T-helper 2 cell treated with Interferon-gamma antibody and Interleukin-4, amounts not matched to agents 100 ng/mL and 5 ng/mL, for 36 hours (primary cell): ENCODE results near the gene TTYH1. TPM values are rescaled to one million over a fixed set of nuclear protein-coding genes. Genes with fewer than 3 reads are reported as not detected.

Experiments
- intact Hi-C: fragments of 100-400 bp; cut with micrococcal nuclease; formaldehyde crosslinking; loops from one replicate; pipeline ENCODE4 v1.15.1; 2023
- total RNA-seq: library from RNA; stranded (reverse); gene quantifications from 2 replicates; pipeline ENCODE4 v1.2.3, GENCODE V29; 2022

The TTYH1 gene
- total RNA-seq, 1 donor from 2014 or later = 0.80 TPM

DNA sequence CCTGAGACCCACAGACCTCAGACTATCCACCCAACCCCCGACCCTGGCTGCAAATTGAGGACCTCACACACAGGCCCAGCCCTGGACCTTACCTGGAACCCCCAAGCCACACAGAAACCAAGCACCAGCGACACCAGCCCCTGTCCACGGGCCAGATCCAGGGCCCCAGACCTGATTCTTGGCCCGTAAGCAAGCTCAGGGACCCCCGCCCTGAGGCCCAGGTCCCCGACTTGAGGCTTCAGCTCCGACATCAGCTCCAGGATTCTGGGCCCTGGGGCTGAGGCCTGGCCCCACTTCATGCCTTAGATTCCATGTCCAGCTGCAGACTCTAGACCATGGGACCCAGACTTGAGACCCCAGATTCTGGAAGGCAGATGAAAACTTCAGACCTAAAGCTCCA is 6.3 kb downstream of the TTYH1 start:
- intact Hi-C loops = no loop called here

DNA sequence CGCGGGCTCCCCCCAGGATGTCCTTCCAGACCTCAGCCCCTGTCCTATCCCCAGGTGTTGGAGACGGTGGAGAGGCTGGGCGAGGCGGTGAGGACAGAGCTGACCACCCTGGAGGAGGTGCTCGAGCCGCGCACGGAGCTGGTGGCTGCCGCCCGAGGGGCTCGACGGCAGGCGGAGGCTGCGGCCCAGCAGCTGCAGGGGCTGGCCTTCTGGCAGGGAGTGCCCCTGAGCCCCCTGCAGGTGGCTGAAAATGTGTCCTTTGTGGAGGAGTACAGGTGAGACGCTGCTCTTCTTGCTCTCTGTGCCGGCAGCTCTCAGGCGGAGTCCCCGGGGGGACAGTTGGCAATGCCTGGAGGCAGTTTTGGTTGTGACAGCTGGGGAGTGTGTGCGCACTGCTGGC is 6.9 kb downstream of the TTYH1 start:
- intact Hi-C loops = no loop called here

DNA sequence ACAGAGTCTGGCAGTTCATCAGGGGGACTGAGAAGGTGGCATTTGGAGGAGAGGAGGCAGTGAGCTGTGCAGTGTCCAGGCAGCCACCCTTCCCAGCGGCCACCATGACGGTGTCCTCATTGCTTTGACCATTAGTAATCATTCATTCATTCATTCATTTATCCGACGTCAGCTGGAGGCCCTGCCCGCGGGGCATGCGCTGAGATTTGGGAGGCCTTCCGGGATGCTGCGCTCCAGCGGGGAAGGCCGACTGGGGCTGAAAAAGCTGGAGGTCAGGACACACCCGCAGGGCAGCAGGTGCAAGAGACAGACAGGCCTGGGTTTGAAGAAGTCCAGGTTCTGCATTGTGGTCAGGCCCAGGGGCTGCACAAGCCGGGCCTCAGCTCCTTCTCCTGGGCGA is 8.9 kb downstream of the TTYH1 start:
- intact Hi-C loops = no loop called here

DNA sequence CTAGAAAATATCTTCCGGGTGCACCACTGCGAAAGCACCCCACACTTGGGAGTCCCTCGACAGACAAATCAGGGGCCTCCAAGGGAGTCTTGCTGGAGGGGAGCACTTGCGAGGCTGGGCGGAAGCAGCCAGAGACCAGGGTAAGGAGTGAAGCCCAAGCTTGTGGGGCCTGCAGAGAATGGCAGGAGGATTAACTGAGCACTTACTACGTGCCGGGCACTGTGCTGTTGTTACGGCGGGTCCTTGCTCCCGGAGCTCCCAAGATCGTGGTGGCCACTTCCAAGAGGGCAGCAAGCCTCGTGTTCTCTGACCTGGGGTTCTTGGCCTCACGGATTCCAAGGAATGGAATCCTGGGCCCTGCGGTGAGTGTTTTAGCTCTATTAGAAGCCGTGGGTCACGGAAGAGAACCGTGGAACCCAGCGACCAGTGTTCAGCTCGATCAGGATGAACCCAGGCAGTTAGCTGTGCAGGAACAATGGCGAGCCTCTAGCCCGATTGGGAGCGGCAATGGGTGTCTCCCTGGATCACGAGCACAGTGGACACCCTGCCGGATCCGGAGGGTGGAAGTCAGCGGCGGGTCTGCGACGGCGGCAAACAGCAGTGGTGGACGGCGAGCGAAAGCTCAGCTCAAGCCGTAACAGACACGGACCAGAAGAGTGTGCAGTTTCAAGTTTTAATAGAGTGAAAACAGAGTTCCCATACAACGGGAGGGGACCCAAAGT is 9.6 kb downstream of the TTYH1 start:
- intact Hi-C loops = no loop called here

DNA sequence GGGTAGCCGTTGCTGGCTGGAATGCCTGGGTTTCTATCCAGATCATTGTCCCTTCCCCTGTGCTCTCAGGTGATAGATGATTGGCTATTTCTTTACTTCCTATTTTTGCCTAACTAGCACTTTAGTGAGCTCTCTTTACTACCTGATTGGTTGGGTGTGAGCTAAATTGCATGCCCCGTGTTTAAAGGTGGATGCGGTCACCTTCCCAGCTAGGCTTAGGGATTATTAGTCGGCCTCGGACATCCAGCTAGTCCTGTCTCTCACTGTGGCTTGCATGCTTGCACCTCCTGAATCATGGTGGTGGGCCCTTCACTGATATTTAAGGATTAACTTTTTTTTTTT is 10.1 kb downstream of the TTYH1 start:
- intact Hi-C loops = no loop called here

DNA sequence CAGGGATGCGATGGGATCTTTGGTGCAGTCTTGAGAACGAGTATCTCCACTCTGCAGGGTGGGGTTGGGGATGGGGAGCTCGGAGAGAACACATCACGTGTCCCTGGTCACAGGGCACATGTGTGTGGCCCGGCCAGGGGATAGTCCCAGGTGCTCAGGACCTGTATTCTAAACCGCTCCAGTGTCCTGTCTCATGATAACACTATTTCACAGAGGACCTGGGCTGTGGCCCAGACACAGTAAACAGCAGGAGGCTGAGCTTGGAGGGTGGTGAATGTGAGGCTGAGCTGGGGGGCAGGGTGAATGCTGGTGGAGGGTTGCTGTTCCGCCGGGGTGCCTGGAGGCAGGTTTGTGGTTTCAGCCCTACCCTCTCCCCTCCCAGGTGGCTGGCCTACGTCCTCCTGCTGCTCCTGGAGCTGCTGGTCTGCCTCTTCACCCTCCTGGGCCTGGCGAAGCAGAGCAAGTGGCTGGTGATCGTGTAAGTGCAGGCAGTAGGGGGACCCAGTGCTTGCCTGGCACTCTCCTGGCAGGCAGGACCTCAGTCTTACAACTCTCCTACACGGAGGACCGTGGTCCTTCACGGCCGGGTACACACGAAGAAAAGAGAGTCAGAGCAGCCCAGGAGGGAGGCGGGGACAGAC is 11.1 kb downstream of the TTYH1 start:
- intact Hi-C loops = no loop called here

DNA sequence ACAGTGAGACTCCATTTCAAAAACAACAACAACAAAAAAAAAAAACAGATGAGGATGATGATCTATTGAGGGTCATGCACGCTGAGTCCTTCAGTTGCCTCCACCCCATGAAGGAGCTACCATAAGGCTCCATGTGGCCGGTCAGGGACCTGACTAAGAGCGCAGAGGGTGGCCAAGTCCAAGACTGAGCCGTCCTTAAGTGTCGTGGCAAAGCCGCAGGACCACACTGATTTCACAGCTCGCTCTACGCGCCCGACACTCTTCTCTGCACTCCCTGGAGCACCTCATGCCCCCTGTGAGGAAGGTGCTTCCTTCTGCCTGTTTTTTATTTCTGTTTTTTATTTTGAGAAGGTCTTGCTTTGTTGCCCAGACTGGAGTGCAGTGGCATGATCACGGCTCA is 12.3 kb downstream of the TTYH1 start:
- intact Hi-C loops = no loop called here

DNA sequence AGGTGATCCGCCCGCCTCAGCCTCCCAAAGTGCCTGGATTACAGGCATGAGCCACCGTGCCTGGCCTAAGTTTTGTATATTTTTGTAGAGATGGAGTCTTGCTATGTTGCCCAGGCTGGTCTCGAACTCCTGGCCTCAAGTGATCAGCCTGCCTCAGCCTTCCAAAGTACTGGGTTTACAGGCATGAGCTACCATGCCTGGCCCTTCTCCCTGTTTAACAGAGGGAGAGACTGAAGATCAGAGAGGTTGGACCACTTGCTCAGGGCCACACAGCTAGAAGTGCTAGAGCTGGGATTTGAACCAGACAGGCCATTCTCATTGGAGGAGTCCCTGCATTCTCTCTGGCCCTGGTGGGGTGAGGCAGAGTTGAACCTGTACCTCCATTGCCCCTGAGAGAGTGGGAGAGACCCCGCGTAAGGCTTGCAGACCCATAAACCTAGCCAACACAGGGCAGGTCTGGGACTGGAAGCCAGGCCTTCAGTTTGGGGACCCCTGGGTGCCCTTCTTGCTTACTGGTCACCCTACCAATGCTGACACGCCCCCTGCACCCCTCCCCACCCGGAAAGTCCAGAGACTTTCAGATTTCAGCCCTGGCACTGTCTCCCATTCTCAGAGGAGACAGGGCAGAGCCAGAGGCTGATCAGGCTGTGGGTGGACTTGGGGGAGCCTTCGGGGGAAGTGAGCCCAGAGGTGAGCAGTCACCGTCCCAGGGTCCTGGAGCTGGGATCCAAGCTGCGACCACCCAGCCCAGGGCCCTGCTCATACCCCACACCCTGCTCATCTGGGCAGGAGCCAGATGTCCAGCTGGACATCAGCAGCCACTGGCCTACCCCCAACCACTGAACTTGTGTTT is 13.3 kb downstream of the TTYH1 start:
- intact Hi-C loops = no loop called here

DNA sequence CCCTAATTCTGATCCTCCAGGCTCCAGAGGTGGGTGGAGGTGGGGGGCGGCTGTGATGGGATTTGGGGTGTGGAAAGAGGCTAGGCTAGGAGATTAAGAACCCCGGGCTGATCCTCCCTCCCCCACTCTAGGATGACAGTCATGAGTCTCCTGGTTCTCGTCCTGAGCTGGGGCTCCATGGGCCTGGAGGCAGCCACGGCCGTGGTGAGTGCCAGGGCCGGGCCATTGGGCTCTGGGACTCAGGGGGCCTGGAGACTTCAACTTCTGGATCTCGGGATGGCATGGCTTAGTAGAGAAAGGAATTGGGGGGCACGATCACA is 13.9 kb downstream of the TTYH1 start:
- intact Hi-C loops = no loop called here

DNA sequence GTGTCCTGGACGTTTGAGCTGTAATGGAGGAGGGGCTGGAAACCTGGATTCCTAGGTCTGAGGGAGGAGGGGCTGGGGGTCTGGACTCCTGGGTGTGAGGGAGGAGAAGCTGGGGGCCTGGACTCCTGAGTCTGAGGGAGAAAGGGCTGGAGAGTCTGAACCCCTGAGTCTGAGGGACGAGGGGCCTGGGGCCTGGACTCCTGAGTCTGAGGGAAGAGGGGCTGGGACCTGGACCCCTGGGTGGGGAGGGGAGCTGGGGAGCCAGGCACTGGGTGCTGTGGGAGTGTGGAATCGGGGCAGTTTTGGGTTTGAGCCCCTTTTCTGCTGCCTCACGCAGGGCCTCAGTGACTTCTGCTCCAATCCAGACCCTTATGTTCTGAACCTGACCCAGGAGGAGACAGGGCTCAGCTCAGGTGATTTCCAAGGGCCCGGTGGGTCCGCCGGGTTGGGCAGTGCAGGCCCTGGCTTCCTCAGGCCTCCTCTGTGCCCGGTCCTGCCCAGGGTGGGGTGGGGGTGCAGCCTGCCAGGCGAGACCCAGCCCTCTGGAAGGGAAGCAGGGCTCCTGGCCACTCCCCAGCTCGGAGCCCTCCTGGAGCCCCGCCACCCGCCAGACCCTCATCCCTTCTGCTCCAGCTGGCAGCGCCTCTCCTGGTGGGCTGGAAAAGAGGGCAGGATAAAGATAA is 14.4 kb downstream of the TTYH1 start:
- intact Hi-C loops = no loop called here

DNA sequence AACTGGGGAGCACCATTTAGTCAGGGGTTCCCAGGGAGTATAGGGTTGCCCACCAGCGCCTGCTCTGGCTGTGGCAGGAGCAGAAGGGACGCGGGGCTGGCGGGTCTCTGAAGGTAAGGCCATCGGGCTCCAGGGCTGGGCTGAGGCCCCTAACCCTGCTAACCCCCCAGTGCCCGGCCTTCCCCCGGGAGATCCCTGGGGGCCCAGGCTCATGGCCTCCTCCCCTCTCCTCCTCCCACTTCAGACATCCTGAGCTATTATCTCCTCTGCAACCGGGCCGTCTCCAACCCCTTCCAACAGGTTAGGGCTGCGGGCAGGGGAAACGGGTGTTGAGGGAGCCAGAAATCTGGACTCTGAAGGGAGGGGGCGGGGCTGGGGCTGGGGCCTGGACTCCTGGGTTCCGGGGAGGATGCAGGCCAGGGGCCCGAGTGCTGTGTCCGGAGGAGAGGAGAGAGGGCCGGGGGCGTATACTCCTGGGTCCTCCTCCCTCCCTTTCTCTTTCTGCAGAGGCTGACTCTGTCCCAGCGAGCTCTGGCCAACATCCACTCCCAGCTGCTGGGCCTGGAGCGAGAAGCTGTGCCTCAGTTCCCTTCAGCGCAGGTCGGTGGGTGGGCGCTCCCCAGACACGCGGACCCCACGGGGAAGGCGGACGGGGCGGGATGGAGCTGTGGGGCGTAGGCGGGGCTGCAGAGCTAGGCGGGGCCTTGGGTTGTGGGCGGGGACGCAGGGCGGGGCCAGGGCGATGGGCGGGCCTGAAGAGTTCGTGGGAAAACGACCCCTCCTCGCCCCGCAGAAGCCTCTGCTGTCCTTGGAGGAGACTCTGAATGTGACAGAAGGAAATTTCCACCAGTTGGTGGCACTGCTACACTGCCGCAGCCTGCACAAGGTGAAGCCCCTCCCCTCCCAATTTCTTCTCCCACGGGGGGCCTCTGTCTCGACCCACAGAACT is 15.3 kb downstream of the TTYH1 start:
- intact Hi-C loops = no loop called here

DNA sequence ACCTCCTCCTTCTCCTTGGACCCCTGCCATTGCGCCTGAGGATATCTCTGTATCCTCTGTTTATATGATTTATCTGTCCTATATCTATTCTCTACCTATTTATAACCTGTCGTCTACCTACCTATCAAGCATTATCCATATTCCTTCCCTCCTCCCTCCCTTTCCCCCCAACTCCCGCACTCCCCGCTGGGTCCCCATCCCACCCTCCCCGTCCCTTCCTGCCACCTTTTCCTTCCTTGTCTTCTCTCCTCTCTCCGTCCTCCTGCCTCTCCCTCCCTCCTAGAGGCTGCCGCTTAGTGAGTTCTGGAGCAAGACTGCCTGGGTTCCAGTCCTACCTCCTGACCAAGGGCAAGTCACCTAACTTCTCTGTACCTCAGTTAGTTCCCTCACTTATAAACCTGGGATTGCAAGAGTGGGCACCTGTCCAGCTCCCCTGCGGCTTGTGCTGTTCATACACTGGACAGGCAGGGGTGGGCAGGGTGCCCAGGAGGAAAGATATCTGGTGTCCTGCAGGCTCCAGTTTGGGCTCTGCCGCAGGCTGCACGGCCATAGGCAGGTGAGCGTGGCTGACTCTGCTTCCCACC is 16.1 kb downstream of the TTYH1 start:
- intact Hi-C loops = no loop called here

DNA sequence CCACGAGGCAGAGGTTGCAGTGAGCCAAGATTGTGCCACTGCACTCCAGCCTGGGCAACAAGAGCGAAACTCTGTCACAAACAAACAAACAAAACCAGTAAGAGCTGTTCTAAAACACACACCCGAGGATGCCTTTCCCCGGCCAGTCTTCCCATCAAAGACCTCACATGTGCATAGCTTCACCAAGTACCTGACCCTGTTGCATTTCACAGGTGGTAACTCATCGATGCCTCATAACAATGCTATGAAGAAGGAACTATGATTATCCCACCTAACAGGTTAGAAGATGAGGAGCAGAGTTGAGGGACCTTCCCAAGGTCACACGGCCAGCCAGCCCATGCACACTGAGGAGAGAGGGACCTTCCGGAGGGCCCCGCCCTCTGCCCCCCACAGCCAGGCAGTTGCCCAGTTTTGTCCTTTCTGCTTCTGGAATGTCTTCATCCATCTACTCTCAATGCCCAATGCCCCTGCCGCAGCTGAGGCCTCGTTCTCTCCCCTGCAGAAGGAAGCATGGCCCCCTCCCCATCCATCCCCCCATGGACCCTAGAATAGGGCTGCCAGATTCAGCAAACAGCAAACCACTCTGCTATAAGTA is 17.0 kb downstream of the TTYH1 start:
- intact Hi-C loops = no loop called here

DNA sequence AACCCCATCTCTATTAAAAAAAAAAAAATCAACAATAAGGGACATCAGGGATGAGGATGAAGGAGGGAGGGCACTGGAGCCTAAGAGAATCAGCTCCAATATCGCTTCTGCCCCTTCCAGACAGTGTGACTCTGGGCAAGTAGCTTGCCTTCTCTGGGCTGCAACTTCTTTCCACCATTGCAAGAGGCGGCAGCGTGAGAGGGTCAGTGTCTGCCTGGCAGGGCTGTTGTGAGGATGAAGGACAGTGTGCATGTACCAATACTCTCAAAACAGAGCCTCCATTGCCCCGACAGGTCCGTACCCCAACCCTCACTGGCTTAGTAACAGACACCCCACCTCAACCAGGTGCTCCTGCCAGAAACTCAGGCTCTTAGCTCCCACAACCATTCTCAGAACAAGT is 18.4 kb downstream of the TTYH1 start:
- intact Hi-C loops = no loop called here

DNA sequence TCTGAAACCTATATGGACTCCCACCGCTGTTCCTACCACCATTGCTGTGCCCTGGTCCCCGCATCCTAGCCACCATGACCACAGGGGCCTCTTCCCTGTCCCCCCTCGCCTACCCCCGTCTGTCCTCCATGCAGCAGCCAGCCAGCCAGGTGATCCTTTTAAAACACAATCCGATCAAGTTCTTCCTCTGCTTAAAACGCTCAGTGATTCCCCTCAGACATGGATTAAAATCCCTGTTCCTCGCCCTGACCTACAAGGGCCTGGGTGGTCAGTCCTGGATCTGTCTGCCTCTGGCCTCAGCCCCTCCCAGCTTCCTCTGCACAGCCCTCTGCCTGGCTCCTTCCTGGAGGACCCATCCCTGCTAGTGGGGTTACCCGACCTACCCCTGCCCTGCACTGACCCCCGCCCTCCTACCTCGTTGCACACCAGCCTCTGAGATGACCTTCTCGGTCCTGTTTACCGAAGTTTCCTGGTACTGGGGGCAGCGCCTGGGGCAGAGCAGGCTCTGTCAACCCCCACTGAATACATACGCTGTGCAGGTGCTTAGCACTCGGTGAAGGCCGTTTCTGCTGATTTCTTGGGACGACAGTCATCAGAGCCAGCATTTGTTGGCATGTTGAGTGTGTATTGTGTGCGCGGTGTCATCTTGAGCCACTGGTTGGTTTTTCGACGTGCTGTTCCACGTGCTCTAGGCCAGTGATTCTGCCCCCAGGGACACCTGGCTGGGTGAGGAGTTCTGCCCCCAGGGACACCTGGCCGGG is 19.0 kb downstream of the TTYH1 start:
- intact Hi-C loops = no loop called here

DNA sequence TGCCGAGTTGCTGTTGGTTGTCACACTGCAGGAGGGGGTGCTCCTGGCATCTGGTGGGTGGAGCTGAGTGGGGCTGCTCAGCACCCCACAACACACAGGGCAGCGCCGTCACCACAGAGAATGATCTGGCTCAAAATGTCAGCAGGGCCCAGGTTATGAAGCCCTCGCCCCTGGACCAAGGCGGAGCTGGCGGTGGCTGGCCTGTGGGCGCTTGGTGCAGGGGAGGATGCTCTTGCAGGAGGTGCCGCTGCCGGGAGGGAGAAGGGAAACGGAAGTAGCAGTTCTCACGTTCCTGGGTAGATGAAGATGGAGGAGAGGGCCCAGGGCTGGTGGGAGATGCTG is 19.6 kb downstream of the TTYH1 start:
- intact Hi-C loops = no loop called here

DNA sequence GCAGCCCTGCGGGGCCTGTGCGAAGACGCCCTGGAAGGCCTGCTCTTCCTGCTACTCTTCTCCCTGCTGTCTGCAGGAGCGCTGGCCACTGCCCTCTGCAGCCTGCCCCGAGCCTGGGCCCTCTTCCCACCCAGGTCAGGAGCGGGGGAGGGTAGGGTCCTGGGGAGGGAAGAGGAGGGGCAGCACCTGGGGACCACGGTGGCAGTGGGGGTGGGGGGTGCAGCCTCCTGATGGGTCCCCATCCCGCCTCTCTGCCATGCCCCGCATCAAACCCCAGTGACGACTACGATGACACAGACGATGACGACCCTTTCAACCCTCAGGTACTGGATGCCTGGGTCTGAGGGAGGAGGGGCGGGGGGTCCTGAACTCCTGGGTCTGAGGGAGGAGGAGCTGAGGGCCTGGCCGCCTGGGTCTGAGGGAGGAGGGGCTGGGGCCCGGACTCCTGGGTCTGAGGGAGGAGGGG is 20.3 kb downstream of the TTYH1 start:
- intact Hi-C loops = no loop called here

DNA sequence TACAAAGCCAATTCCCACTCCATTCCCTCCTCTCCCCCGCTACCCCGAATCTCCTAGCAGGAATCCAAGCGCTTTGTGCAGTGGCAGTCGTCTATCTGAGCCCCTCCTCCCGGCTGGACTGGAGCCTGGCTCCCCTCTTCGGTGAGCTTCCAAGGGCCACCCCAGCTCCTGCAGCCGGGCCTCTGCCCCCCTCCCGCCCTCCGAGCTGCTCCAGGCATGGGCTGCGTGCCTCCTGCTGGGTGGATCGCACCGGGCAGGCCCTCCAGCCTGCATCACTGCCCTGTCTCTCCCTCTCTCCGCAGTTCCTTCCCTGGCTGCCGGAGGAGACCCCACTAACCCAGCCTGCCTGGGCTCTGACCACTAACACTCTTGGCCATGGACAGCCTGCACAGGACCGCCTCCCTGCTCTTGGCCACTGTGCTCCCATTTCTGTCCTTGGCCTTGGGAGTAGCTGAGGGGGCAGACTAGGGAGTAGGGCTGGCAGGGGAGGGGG is 20.8 kb downstream of the TTYH1 start:
- intact Hi-C loops = no loop called here

DNA sequence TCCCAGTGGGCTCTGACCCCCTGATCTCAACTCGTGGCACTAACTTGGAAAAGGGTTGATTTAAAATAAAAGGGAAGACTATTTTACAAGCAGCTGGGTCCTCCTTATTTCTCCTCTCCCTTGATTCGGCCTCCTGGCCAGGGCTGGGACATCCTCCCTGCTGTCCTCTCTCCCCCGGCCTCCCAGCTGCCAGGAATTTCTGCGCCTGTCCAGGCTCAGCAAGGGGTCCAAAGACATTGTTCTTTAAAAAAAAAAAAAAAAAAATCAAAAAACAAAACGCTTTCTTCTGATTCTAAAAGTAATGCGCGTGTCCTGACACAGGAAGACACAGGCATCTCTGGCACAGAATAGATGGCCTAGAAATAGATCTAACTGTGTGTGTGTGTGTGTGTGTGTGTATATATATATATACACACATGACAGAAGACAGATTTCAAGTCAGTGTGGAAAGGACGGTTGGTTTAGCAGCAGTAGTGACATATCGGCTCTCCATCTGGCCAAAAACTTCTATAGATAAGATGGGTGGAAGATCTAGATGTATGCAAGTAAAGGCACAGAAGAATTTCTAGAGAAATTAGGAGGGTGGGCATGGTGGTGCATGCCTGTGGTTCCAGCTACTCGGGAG is 21.5 kb downstream of the TTYH1 start:
- intact Hi-C loops = no loop called here
